Smooth muscle cell (in vitro differentiated cells): ENCODE measurements around the gene ACTL6A. TPM values are rescaled to one million over a fixed set of nuclear protein-coding genes. Genes with fewer than 3 reads are reported as not detected.
A peak's percentile ranks its signal among the peaks of the same experiment; 100 is the strongest.

Source experiments
- DNase-seq: peaks from one replicate; lab custom pipeline; 2025; ENCODE audit not compliant: unreplicated experiment; lab: John Stamatoyannopoulos, UW
- H2AFZ ChIP-seq: fragments of 200-600 bp; sonication (generic); 2 replicates; pipeline ENCODE4 v1.6.0; 2016; ENCODE audit warnings: antibody characterized with exemption, low read depth, mild to moderate bottlenecking
- H3F3A ChIP-seq: fragments of 200-600 bp; sonication (generic); 2 replicates; pipeline ENCODE4 v1.6.0; 2017; ENCODE audit warnings: antibody characterized with exemption, low read depth
- H3K27ac ChIP-seq: fragments of 200-600 bp; sonication (generic); 2 replicates; pipeline ENCODE4 v1.5.1; 2016; ENCODE audit warnings: low read depth, mild to moderate bottlenecking
- H3K27me3 ChIP-seq: fragments of 200-600 bp; sonication (generic); 2 replicates; pipeline ENCODE4 v1.6.1; 2016; ENCODE audit warnings: low read depth, mild to moderate bottlenecking
- H3K36me3 ChIP-seq: fragments of 200-600 bp; sonication (generic); 2 replicates; pipeline ENCODE4 v1.5.1; 2016; ENCODE audit warnings: low read depth
- H3K4me1 ChIP-seq: fragments of 200-600 bp; sonication (generic); 2 replicates; pipeline ENCODE4 v1.5.1; 2016; ENCODE audit warnings: low read depth
- H3K4me2 ChIP-seq: fragments of 200-600 bp; sonication (generic); 2 replicates; pipeline ENCODE4 v1.6.0; 2016; ENCODE audit warnings: mild to moderate bottlenecking
- H3K4me3 ChIP-seq: fragments of 200-600 bp; sonication (generic); 2 replicates; pipeline ENCODE4 v1.5.1; 2016; ENCODE audit warnings: mild to moderate bottlenecking
- H3K79me2 ChIP-seq: fragments of 200-600 bp; sonication (generic); 2 replicates; pipeline ENCODE4 v1.6.0; 2016; ENCODE audit warnings: low read depth, mild to moderate bottlenecking
- H3K9ac ChIP-seq: fragments of 200-600 bp; sonication (generic); 2 replicates; pipeline ENCODE4 v1.6.0; 2016; ENCODE audit warnings: low read depth
- H3K9me3 ChIP-seq: fragments of 200-600 bp; sonication (generic); replicated peaks from 2 replicates; pipeline ENCODE4 v1.5.1; 2016; ENCODE audit warnings: low read depth
- H4K20me1 ChIP-seq: fragments of 200-600 bp; sonication (generic); 2 replicates; pipeline ENCODE4 v1.6.0; 2016; ENCODE audit warnings: low read depth
- CTCF ChIP-seq: fragments of 200-600 bp; sonication (generic); IDR thresholded peaks from 2 replicates; pipeline ENCODE4 v1.5.1; 2017; ENCODE audit warnings: borderline replicate concordance, mild to moderate bottlenecking, antibody characterized with exemption; ENCODE audit not compliant: insufficient read depth, poor library complexity, severe bottlenecking
- WGBS: methylation state at CpG from one replicate; pipeline ENCODE4 v1.1.7; 2016; ENCODE audit warnings: low lambda C conversion rate; 5-methylcytosine and 5-hydroxymethylcytosine counted together
- polyA plus RNA-seq: library from polyadenylated mRNA; unstranded; fragments of >200 nt; fragmentation: Nextera tagmentation; extraction: Ambion mirVana; gene quantifications from 2 replicates; pipeline ENCODE4 v1.2.1, GENCODE V29; 2016
- total RNA-seq: library from RNA; depleted of rRNA; stranded (reverse); fragments of >200 nt; gene quantifications from 2 replicates; pipeline ENCODE4 v1.2.3, GENCODE V29; 2014

The ACTL6A gene
- total and polyA plus RNA-seq, 2 experiments from 2014 or later, result 62.1 to 75.0 TPM

- peaks cover under 1% of the 10 kb centered on the region for H3K4me1 ChIP-seq
- 1% methylated on average over 3 of the region's 3 CpGs for WGBS
- H3F3A ChIP-seq, result no peaks in the 10 kb centered on the region
- H3K4me3 ChIP-seq, result no peak overlapping the region
- H3K27ac ChIP-seq, result no peak overlapping the region
- no peaks in the 10 kb centered on the region for H3K36me3 ChIP-seq
- H3K27me3 ChIP-seq, result no peaks in the 10 kb centered on the region
- TF ChIP-seq CTCF, result peak; percentile 85
- DNase-seq, result no peak
- no peak overlapping the region for H3K4me2 ChIP-seq
- H2AFZ ChIP-seq, result peak overlapping the region; percentile 8
- no peaks in the 10 kb centered on the region for H4K20me1 ChIP-seq
- no peak overlapping the region for H3K9ac ChIP-seq
- H3K9me3 ChIP-seq, result no peaks in the 10 kb centered on the region
- peaks cover 1% of the 10 kb centered on the region for H3K79me2 ChIP-seq
Measured at GRCh38 chr3:179558742-179559364, 3.9 kb upstream of the ACTL6A start.

- Histone ChIP-seq H3K27ac (no peak overlapping the region), H3K36me3 (no peaks in the 10 kb centered on the region), H3K4me3 (no peak overlapping the region), H3K4me2 (no peak overlapping the region), H3K4me1 (peaks cover 7% of the 10 kb centered on the region), H3K9me3 (no peaks in the 10 kb centered on the region), H2AFZ (no peak overlapping the region), H3K27me3 (no peaks in the 10 kb centered on the region), H3K9ac (no peak overlapping the region), H3K79me2 (peaks cover 20% of the 10 kb centered on the region), H3F3A (no peaks in the 10 kb centered on the region), H4K20me1 (peaks cover 8% of the 10 kb centered on the region)
- WGBS, result 71% methylated on average over 1 of the region's 1 CpG
- TF ChIP-seq CTCF, result no peak
- no peak for DNase-seq
Measured at GRCh38 chr3:179560791-179561190, 1.9 kb upstream of the ACTL6A start.

- H3K4me1 ChIP-seq, result peaks cover 7% of the 10 kb centered on the region
- H3F3A ChIP-seq, result no peaks in the 10 kb centered on the region
- no peaks in the 10 kb centered on the region for H3K27me3 ChIP-seq
- H3K9me3 ChIP-seq, result no peaks in the 10 kb centered on the region
- H3K4me3 ChIP-seq, result peak overlapping the region; percentile 85
- under 1% methylated on average over 31 of the region's 40 CpGs for WGBS
- peak overlapping the region; percentile 52 for H3K27ac ChIP-seq
- H3K4me2 ChIP-seq, result peak overlapping the region; percentile 91
- H3K36me3 ChIP-seq, result no peaks in the 10 kb centered on the region
- H3K9ac ChIP-seq, result peak overlapping the region; percentile 68
- H3K79me2 ChIP-seq, result peaks cover 42% of the 10 kb centered on the region
- H2AFZ ChIP-seq, result peak overlapping the region; percentile 73
- DNase-seq, result peak; percentile 71
- peaks cover 27% of the 10 kb centered on the region for H4K20me1 ChIP-seq
- TF ChIP-seq CTCF, result peak; percentile 34
Measured at GRCh38 chr3:179563271-179563783, 601 bp downstream of the ACTL6A start.

GRCh38 chr3:179565496-179565895 lies 2.8 kb downstream of the ACTL6A start:
- peaks cover 5% of the 10 kb centered on the region for H3K36me3 ChIP-seq
- H3K4me3 ChIP-seq, result no peak overlapping the region
- H3K27me3 ChIP-seq, result no peaks in the 10 kb centered on the region
- peaks cover 47% of the 10 kb centered on the region for H3K79me2 ChIP-seq
- H3K4me1 ChIP-seq, result peaks cover 7% of the 10 kb centered on the region
- H3K4me2 ChIP-seq, result no peak overlapping the region
- DNase-seq, result no peak
- H4K20me1 ChIP-seq, result peaks cover 39% of the 10 kb centered on the region
- no peak for TF ChIP-seq CTCF
- H3K9me3 ChIP-seq, result no peaks in the 10 kb centered on the region
- no peaks in the 10 kb centered on the region for H3F3A ChIP-seq
- no peak overlapping the region for H3K27ac ChIP-seq
- WGBS, result 94% methylated on average over 3 of the region's 3 CpGs
- no peak overlapping the region for H2AFZ ChIP-seq
- H3K9ac ChIP-seq, result no peak overlapping the region
